Measurements from ENCODE around the gene WBP1L.

The WBP1L gene

GRCh38 chr10:102761981-102762380 is 18.2 kb downstream of the WBP1L start:
- no peak for DNase-seq

- no peak for DNase-seq
Measured at GRCh38 chr10:102762401-102763015, 18.8 kb downstream of the WBP1L start.

GRCh38 chr10:102763037-102763607 is 19.4 kb downstream of the WBP1L start:
- DNase-seq, result no peak

GRCh38 chr10:102764470-102765161 is 20.9 kb downstream of the WBP1L start:
- DNase-seq, result no peak

GRCh38 chr10:102765336-102765735 is 21.6 kb downstream of the WBP1L start:
- DNase-seq, result no peak

- DNase-seq, result no peak
Measured at GRCh38 chr10:102767428-102768160, 23.8 kb downstream of the WBP1L start.

GRCh38 chr10:102769375-102770107 is 25.8 kb downstream of the WBP1L start:
- no peak for DNase-seq

GRCh38 chr10:102770108-102770482 is 26.3 kb downstream of the WBP1L start:
- no peak for DNase-seq

GRCh38 chr10:102770792-102771191 is 27.0 kb downstream of the WBP1L start:
- no peak for DNase-seq

- DNase-seq, result no peak
Measured at GRCh38 chr10:102773320-102773719, 29.6 kb downstream of the WBP1L start.

- DNase-seq, result no peak
Measured at GRCh38 chr10:102773986-102774385, 30.2 kb downstream of the WBP1L start.

- no peak for DNase-seq
Measured at GRCh38 chr10:102775201-102775934, 31.6 kb downstream of the WBP1L start.

GRCh38 chr10:102775935-102776669 is 32.4 kb downstream of the WBP1L start:
- no peak for DNase-seq

GRCh38 chr10:102776779-102777456 is 33.2 kb downstream of the WBP1L start:
- DNase-seq, result no peak

- no peak for DNase-seq
Measured at GRCh38 chr10:102777711-102778453, 34.1 kb downstream of the WBP1L start.

- no peak for DNase-seq
Measured at GRCh38 chr10:102778781-102779180, 35.0 kb downstream of the WBP1L start.

- DNase-seq, result no peak
Measured at GRCh38 chr10:102779680-102780526, 36.2 kb downstream of the WBP1L start.

GRCh38 chr10:102780527-102780808 is 36.7 kb downstream of the WBP1L start:
- no peak for DNase-seq

- DNase-seq, result no peak
Measured at GRCh38 chr10:102781090-102781920, 37.6 kb downstream of the WBP1L start.
